NT2/D1 (cell line): ENCODE data around the gene TUBA4B.
"Not testable (repeated sequence)": the region's sequence is repeated elsewhere in the genome, so short reads cannot be mapped to it uniquely, and the experiment has no call there.

Experiments
- DNase-seq: peaks from one replicate; pipeline ENCODE4 v3.0.0-alpha.2; 2011; ENCODE audit warnings: low read depth, low spot score
- H3K27me3 ChIP-seq: 2 replicates; pipeline ENCODE4 v1.6.0; 2011; ENCODE audit warnings: mild to moderate bottlenecking; ENCODE audit not compliant: insufficient read length, insufficient read depth
- H3K36me3 ChIP-seq: 2 replicates; pipeline ENCODE4 v1.6.1; 2011; ENCODE audit warnings: mild to moderate bottlenecking, low read length, mixed read lengths; ENCODE audit not compliant: insufficient read depth, insufficient read length
- H3K4me1 ChIP-seq: 2 replicates; pipeline ENCODE4 v1.5.1; 2011; ENCODE audit not compliant: insufficient read depth, insufficient read length
- H3K4me3 ChIP-seq: 2 replicates; pipeline ENCODE4 v1.5.1; 2011; ENCODE audit warnings: low read depth; ENCODE audit not compliant: insufficient read length
- H3K9ac ChIP-seq: 2 replicates; pipeline ENCODE4 v1.6.0; 2011; ENCODE audit warnings: low read depth; ENCODE audit not compliant: insufficient read length
- H3K9me3 ChIP-seq: 2 replicates; pipeline ENCODE4 v1.5.1; 2011; ENCODE audit warnings: mild to moderate bottlenecking, low read length; ENCODE audit not compliant: insufficient read depth
- SUZ12 ChIP-seq: IDR thresholded peaks from 2 replicates; pipeline ENCODE4 v1.6.1; 2011; ENCODE audit not compliant: insufficient read length, insufficient read depth; ENCODE audit errors: extremely low read depth
- YY1 ChIP-seq: IDR thresholded peaks from 2 replicates; pipeline ENCODE4 v1.6.1; 2011; ENCODE audit not compliant: insufficient read length, insufficient read depth
- ZNF274 ChIP-seq: IDR thresholded peaks from 2 replicates; pipeline ENCODE4 v1.6.1; 2011; ENCODE audit warnings: mild to moderate bottlenecking, low read depth, low read length

The TUBA4B gene

GRCh38 chr2:219308142-219309101, 55.4 kb downstream of the TUBA4B start:
- Histone ChIP-seq H3K9me3 (no peaks in the 10 kb centered on the region; the same call in 1 of the 2 replicates), H3K4me1 (no peaks in the 10 kb centered on the region), H3K4me3 (peak overlapping the region; percentile 56), H3K36me3 (peaks cover 11% of the 10 kb centered on the region), H3K9ac (peak overlapping the region; percentile 72), H3K27me3 (peaks cover 21% of the 10 kb centered on the region)
- DNase-seq, result peak; percentile 71
- no peak for TF ChIP-seq YY1
- no peak for TF ChIP-seq SUZ12
- TF ChIP-seq ZNF274, result no peak

GRCh38 chr2:219309278-219309677, 56.2 kb downstream of the TUBA4B start, which contains the start of gene PTPRN:
Gene PTPRN (minus strand): TSS chr2:219309401. CDS start chr2:219309332, 69 bp downstream.
- Histone ChIP-seq H3K4me3 (peak within 1 kb of the TSS; percentile 56), H3K36me3 (peaks cover 6% of the 10 kb centered on the region), H3K27me3 (peaks cover 21% of the 10 kb centered on the region), H3K4me1 (no peaks in the 10 kb centered on the region), H3K9me3 (no peaks in the 10 kb centered on the region; the same call in 1 of the 2 replicates), H3K9ac (peak within 1 kb of the TSS; percentile 72)
- TF ChIP-seq YY1 (no peak), SUZ12 (no peak), ZNF274 (no peak)
- peak; percentile 56 for DNase-seq

GRCh38 chr2:219312683-219313263, 59.7 kb downstream of the TUBA4B start:
- H3K27me3 ChIP-seq, result peaks cover 15% of the 10 kb centered on the region
- DNase-seq, H3K9me3 ChIP-seq, H3K4me3 ChIP-seq, H3K4me1 ChIP-seq, H3K36me3 ChIP-seq, H3K9ac ChIP-seq: not testable (repeated sequence)

DNA sequence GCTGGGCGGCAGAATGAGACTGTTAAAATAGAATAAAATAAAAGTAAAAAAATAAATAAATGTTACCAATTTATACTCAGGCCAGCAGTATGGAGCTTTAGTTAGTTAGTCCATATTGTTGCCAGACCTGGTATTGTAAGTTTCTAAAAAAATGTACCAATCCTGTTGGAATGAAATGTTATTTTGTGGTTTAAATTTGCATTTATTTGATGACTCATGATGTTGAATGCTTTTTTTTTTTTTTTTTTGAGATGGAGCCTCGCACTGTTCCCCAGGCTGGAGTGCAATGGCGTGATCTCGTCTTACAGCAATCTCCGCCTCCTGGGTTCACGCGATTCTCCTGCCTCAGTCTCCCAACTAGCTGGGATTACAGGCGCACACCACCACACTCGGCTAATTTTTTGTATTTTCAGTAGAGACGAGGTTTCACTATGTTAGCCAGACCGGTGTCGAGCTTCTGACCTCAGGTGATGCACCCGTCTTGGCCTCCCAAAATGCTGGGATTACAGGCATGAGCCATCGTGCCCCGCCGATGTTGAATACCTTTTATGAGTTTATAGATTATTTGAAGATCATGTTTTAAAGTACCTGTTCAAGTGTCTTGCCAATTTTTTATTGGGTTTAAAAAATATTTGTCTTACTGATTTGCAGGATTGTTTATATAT, 61.9 kb downstream of the TUBA4B start:
- DNase-seq, result no peak
- TF ChIP-seq YY1 (no peak), ZNF274 (no peak), SUZ12 (no peak)
- Histone ChIP-seq H3K27me3 (peaks cover 3% of the 10 kb centered on the region), H3K9me3 (no peaks in the 10 kb centered on the region; the same call in 1 of the 2 replicates), H3K9ac (no peak overlapping the region), H3K4me1 (no peaks in the 10 kb centered on the region), H3K36me3 (no peaks in the 10 kb centered on the region), H3K4me3 (no peak overlapping the region)
